ENCODE results near the gene CFAP210.

Gene CFAP210

GRCh38 chr2:169672406-169672805 lies 21.8 kb downstream of the CFAP210 start:
- DNase-seq = no peak

DNA sequence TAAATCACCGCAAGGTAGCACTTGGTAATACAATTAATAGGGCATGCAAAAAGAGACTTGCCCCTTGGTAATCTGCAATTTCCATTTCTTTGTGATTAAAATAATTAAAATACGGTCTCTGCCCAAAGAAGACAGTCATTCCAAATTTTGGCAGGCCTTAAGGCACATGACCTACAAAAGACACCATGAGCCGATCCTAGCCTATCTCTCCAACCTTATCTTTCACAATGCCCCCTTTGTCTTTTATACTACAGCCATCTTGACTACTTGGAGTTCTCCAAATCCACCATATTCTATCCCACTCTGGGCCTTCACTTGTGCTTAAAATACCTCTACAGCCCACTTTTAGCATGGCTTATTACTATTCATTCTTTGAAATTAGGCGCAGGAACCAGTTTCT lies 23.3 kb downstream of the CFAP210 start:
- no peak for DNase-seq

- no peak for DNase-seq
These were observed 24.0 kb downstream of the CFAP210 start for GRCh38 chr2:169670215-169670651.

DNA sequence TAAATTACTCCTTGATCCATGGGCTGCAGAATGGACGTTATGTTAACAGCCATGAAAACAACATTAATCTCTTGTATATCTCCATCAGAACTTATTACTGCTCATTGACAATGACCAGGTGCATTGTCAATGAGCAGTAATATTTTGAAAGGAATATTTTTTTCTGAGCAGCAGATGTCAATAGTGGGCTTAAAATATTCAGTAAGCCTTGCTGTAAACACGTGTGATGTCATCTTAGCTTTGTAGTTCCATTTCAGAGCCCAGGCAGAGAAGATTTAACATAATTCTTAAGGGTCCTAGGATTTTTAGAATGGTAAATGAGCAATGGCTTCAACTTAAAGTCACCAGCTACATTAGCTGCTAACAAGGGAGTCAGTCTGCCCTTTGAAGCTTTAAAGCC lies 26.6 kb downstream of the CFAP210 start:
- no peak for DNase-seq

DNA sequence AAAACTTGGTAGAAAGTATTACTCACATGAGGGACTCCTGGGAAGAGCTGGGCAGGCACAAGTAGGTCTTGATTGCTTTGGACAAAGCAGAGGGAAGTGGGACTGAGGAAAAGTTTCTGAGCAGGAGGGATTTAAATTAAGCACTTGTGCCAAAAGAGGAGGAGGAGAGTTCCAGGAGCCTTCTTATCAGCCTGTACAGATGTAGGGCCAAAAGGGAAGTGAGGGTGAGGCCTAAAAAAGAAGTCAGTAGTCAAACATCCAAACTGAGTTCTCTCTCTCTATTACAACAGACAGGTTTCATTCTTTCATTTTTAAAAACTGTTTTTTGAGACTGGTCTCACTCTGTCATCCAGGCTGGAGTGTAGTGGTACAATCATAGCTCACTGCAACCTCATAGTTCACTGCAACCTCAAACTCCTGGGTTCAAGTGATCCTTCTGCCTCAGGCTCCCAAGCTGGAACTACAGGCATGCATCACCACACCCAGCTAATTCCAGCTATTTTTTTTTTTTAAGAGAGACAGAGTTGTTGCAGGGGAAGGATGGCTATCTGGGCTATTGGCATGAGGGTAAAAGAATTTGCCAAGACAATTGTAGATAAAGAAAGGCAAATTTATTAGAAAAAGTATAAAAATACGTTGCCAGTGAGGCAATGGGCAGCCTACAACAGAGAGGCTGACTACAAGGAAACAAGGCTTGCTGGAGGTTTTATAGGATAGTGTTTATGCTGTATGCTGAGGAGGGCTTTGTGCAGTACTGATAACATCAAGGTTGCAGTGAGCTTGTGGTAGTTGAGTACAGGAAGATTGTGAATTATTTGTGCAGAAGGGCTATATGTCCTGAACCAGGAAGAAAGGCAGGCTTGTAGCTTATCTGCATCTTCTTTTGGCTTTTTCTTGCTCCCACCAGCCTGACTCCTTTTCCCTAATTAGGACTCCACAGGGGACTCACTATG lies 29.0 kb downstream of the CFAP210 start:
- DNase-seq = no peak

- no peak for DNase-seq
These were observed 29.6 kb downstream of the CFAP210 start for GRCh38 chr2:169664600-169664977.

DNA sequence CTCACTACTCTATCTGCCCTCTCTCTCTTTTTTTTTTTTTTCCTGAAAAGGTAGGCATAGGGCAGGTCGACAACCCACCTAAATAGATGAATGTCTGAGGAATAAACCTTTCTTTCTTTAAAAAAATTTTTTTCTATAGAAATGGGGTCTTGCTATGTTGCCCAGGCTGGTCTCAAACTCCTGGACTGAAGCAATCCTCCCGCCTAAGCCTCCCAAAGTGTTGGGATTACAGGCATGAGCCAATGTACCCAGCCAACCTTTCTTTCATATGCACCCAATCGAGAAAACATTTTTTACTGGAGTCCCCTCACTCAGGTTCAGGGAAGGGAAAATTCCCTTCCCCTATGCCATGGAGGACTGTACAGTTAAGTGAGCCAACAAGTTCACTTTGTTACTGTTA lies 31.0 kb downstream of the CFAP210 start:
- DNase-seq = no peak

- no peak for DNase-seq
These were observed 31.5 kb downstream of the CFAP210 start for GRCh38 chr2:169662744-169663143.

GRCh38 chr2:169661265-169661664 lies 32.9 kb downstream of the CFAP210 start:
- DNase-seq = no peak

DNA sequence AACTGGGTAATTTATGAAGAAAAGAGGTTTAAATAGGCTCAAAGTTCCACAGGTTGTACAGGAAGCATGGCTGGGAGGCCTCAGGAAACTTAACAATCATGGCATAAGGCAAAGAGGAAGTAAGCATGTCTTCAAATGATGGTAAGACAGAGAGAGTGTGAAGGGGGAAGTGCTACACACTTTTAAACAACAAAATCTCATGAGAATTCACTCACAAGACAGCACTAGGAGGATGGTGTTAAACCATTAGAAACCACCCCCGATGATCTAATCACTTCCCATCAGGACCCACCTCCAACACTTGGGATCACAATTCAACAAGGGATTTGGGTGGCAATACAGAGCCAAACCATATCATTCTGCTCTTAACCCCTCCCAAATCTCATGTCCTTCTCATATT lies 34.9 kb downstream of the CFAP210 start:
- DNase-seq = no peak

DNA sequence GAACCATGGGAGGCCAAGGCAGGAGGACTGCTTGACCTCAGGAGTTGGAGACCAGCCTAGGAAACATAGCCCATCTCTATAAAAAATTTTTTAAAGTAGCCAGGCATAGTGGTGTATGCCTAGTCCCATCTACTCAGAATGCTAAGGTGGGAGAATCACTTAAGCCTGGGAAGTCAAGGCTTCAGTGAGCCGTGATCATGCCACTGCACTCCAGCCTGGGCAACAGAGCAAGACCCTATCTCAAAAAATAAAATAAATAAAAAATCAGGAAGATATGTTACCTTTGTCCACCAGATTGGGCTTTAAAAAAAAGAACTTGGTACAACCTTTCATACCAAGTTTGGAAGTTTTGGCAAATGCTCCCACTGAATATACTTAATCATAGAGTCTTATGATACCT lies 35.3 kb downstream of the CFAP210 start:
- DNase-seq = no peak

DNA sequence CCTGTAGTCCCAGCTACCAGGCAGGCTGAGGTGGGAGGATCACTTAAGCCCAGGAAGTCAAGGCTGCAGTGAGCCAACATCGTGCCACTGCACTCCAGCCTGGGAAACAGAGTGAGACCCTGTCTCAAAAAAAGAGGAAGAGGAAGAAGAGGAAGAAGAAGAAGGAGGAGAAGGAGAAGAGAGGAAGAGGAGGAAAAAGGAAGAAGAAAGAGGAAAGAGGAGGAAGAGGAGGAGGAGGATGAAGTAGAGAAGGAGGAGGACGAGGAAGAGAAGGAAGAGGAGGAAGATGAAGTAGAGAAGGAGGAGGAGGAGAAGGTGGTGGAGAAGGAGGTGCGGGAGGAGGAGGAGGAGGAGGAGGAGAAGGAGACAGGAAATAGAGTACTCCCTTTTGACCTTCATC lies 38.0 kb downstream of the CFAP210 start:
- peak; percentile 61 for DNase-seq

DNA sequence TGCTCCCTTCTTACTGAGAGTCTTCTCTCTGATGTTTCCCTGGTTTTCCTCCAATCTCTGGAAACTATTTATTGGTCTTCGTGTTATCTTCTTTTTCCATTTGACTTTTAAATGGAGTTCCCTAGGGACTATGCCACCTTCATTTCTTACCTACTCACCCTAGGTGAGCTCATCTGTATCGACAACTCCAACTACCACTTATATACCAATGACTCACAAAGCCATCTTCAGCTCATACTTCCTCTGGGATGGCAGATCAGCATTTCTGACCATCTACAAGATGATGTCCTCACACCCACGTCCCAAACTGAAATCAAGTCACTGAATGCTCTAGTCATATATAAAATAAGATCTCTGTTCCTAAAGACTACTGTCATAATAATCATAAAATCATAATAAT lies 40.6 kb downstream of the CFAP210 start:
- DNase-seq = no peak

GRCh38 chr2:169649278-169649677 lies 44.9 kb downstream of the CFAP210 start:
- no peak for DNase-seq

DNA sequence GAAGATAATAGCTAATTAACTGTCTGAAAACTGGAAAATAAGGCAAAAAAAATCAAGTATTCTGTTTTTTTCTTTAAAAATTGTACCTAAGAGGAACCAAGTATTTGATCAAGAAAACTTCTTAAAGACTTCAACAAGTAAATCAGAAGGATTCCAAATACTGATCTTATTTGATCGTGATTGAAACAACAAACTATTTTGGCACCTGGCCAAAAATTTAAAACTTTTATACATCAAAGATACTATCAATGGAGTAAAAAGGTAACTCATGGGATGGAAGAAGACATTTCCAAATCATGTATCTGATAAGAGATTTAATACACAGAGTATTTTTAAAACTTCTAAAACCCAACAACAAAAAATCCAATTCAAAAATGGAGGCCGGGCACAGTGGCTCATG lies 46.7 kb downstream of the CFAP210 start:
- no peak for DNase-seq

GRCh38 chr2:169644173-169644572 lies 50.0 kb downstream of the CFAP210 start:
- DNase-seq = no peak

DNA sequence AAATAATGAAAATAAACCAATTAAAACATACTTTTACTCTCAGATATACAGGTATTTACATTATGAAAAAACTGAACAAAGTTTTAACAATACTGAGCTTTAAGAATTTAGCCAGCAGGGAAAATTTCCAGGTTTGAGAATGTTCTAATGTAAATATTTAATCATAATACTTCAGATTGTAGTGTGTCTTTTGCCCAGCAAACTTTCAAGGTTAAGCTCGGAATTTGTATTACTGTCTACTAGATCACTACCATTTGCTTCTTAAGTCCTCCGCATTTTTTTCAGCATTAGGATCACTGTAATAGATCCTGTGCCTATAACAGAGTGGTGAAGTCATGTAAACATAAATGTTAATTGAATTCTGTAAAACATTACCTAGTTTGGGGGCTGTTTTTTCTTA lies 52.7 kb downstream of the CFAP210 start:
- DNase-seq = no peak

DNA sequence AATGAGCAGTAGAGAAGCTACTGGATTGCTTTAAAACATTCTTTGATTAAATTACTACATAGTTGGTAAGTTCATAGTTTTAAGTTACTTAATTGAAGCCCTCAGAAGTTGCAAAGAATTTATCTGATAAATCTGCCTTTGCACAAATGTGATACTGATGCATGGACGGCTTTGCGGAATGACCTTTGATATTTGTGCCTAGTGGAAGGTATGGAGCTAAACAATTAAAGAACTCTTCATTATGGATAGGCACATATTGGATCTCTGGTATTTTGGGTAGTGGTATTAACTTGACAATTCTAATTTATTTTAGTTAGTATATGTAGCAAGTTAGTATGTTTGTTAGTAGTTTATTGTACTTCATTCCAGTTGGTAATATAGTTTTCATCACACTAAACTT lies 54.1 kb downstream of the CFAP210 start:
- DNase-seq = no peak

DNA sequence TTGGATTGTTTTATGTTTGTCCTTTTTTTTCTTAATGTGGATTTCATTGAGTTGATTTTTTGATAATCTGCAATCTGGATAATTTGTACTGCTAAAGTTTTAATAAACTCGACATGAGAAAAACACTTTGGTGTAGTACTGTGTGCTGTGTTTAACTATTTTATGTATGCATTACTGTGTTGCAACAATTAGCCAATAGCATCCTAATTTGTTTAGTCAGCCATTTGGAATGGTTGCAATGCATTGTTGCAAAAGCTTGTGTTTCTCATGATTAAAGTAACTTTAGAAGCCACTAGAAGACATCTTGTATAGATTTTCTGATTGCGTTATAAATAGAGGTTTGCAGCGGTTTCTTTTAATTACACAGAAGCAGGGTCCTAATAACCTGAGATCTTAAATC lies 56.6 kb downstream of the CFAP210 start:
- no peak for DNase-seq

- DNase-seq = no peak
These were observed 57.6 kb downstream of the CFAP210 start for GRCh38 chr2:169636440-169637097.

DNA sequence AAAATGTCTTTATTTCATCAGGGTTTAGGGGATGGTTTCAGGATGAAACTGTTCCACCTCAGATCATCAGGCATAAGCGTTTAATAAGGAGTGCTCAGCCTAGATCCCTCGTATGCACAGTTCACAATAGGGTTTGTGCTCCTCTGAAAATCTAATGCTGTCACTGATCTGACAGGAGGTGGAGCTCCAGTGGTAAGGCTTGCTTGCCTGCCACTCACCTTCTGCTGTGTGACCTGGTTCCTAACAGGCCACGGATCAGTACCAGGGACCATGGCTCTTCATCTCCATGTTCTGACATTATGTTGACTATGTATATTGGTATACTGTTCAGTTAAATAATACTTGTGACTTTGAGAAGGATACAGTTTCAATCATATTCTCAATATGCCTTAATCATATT lies 68.4 kb downstream of the CFAP210 start:
- DNase-seq = no peak

DNA sequence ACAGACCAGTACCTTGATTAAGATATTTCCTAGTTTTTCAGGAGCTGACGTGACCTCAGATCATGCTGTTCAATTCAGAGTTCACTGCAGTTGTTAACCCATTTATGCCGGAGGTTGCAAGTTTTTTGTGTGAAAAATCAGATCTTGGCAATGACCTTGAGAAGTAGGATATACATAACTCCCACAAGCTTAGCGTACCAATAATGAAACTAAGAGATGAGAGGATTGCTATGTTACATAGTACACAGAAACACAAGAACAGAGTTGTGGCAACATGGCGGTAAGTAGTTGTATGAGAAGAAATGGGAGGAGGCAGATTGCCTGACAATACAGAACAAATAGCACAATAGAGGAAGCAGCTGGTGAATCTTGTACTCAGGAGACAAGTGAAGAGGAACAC lies 71.0 kb downstream of the CFAP210 start:
- DNase-seq = no peak

DNA sequence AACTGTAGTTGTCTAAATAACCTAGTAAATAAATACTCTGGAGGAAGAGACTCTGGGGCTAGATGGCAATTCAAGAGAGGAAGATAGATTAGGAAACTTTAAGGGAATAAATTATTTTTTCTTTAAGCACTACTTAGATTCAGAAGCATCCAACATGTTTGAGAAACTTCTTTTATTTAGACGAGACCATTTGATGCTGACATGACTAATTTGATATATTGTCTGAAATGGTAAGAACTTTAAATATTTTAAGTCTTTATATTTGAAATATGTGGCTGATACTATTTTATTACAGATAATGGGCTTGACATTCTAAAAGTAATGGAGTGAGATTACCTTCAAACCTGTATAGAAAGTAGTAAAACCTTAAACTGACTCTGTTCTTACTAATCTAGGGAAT lies 73.7 kb downstream of the CFAP210 start:
- DNase-seq = no peak

DNA sequence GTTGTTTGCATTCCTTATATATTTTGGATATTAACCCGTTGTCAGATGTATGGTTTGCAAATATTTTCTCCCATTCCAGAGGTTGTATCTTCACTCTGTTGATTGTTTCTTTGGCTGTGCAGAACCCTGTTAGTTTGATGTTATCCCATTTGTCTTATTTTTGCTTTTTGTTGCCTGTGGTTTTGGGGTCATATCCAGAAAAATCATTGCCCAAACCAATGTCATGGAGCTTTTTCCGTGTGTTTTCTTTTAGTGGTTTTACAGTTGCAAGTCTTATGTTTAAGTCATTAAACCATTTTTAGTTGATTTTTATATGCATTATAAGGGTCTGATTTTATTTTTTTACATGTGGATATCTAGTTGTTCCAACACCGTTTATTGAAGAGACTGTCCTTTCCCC lies 74.3 kb downstream of the CFAP210 start:
- no peak for DNase-seq

All from islet precursor cell (in vitro differentiated cells).